HCT116 (cell line): ENCODE results near the gene SECTM1. TPM values are rescaled to one million over a fixed set of nuclear protein-coding genes. Genes with fewer than 3 reads are reported as not detected.

Experiments
- ATAC-seq: fragments of 200-7000 bp; cut with Tn5 transposase; 2 replicates; pipeline ENCODE4 v1.9.1; 2020; ENCODE audit warnings: mild to moderate bottlenecking, moderate library complexity
- BruUV-seq: library from RNA; stranded (reverse); fragments of 400-500 nt; replicated peaks from 2 replicates; lab custom pipeline; 2021; lab: Mats Ljungman, UMichigan
- CTCF ChIA-PET: fragments of 300-600 bp; sonication (Branson Sonifier 250); formaldehyde crosslinking; loops from one replicate; lab custom pipeline; 2021; ENCODE audit warnings: antibody characterized with exemption; lab: Charles Lee
- POLR2A ChIA-PET: fragments of 300-600, 350-600 bp; sonication (Branson Sonifier 250); formaldehyde crosslinking; loops from one replicate; lab custom pipeline; 2021; ENCODE audit warnings: antibody characterized with exemption; lab: Charles Lee
- RAD21 ChIA-PET, 2 experiments: fragments of 300-600 bp; sonication (Branson Sonifier 250); formaldehyde crosslinking; loops; one replicate each; lab custom pipeline; 2023; ENCODE audit warnings: low total read pairs in 2 of 2; ENCODE audit not compliant: uncharacterized antibody in 2 of 2, unreplicated experiment in 2 of 2, low non-redundant PET in 1 of 2; lab: Charles Lee
- DNase-seq: peaks from one replicate; pipeline ENCODE4 v3.0.0-alpha.2; 2010; ENCODE audit warnings: low read depth, low spot score
- H2AFZ ChIP-seq: fragments of 200-600 bp; shearing (Covaris generic), sonication (generic); 2 replicates; pipeline ENCODE4 v1.6.1; 2017; ENCODE audit warnings: low read depth, mixed run types, mixed read lengths, antibody characterized with exemption, low read length; ENCODE audit not compliant: poor library complexity, severe bottlenecking
- H3K27ac ChIP-seq: 2 replicates; pipeline ENCODE4 v1.5.1; 2012; ENCODE audit warnings: low read depth, low read length
- H3K27me3 ChIP-seq: fragments of 200-600 bp; sonication (generic); 2 replicates; pipeline ENCODE4 v1.6.1; 2016; ENCODE audit warnings: mixed run types, low read length, mixed read lengths; ENCODE audit not compliant: insufficient read depth
- H3K36me3 ChIP-seq, 2 experiments: fragments of 200-500 bp in 1 of 2; fragments of 200-600 bp in 1 of 2; sonication (Bioruptor generic) in 1 of 2; sonication (generic) in 1 of 2; 2 replicates each; pipeline versions ENCODE4 v1.5.1 to v1.6.1; 2014 to 2016; ENCODE audit warnings: low read length in 2 of 2, inconsistent platforms in 1 of 2, mixed read lengths in 1 of 2, mixed run types in 1 of 2; ENCODE audit not compliant: insufficient read depth in 2 of 2, control insufficient read depth in 1 of 2
- H3K4me1 ChIP-seq, 2 experiments: fragments of 200-600 bp in 1 of 2; sonication (generic) in 1 of 2; 2 replicates each; pipeline versions ENCODE4 v1.5.1 to v1.6.1; 2012 to 2017; ENCODE audit warnings: low read length in 2 of 2, inconsistent platforms in 1 of 2, mild to moderate bottlenecking in 1 of 2, mixed read lengths in 1 of 2, mixed run types in 1 of 2, moderate library complexity in 1 of 2; ENCODE audit not compliant: insufficient read depth in 2 of 2, control insufficient read depth in 1 of 2
- H3K4me2 ChIP-seq: fragments of 200-600 bp; sonication (generic); 2 replicates; pipeline ENCODE4 v1.6.1; 2017; ENCODE audit warnings: mixed run types, low read length, mixed read lengths
- H3K4me3 ChIP-seq, 2 experiments: fragments of 200-600 bp in 1 of 2; sonication (generic) in 1 of 2; replicated peaks in 1 of 2; 2 replicates each; pipeline ENCODE4 v1.5.1; 2011 to 2016; ENCODE audit warnings: low read length in 2 of 2, control low read depth in 1 of 2, low read depth in 1 of 2, mild to moderate bottlenecking in 1 of 2, mixed read lengths in 1 of 2, mixed run types in 1 of 2
- H3K79me2 ChIP-seq: fragments of 200-600 bp; sonication (generic); 2 replicates; pipeline ENCODE4 v1.6.1; 2017; ENCODE audit warnings: mild to moderate bottlenecking, mixed run types, low read length, moderate library complexity, mixed read lengths; ENCODE audit not compliant: insufficient read depth
- H3K9ac ChIP-seq: fragments of 200-600 bp; sonication (generic); 2 replicates; pipeline ENCODE4 v1.6.1; 2016; ENCODE audit warnings: low read length, mixed read lengths
- H3K9me2 ChIP-seq: fragments of 200-600 bp; sonication (generic), shearing (Covaris generic); 2 replicates; pipeline ENCODE4 v1.6.1; 2017; ENCODE audit warnings: mixed run types, mild to moderate bottlenecking, moderate library complexity; ENCODE audit not compliant: insufficient read depth
- H3K9me3 ChIP-seq, 2 experiments: fragments of 200-500 bp in 1 of 2; fragments of 200-600 bp in 1 of 2; sonication (Bioruptor generic) in 1 of 2; sonication (generic) in 1 of 2; 2 replicates each; pipeline ENCODE4 v1.6.1; 2014 to 2017; ENCODE audit warnings: low read length in 2 of 2, mixed read lengths in 2 of 2, inconsistent platforms in 1 of 2, low read depth in 1 of 2, mild to moderate bottlenecking in 1 of 2, mixed run types in 1 of 2, moderate library complexity in 1 of 2; ENCODE audit not compliant: control insufficient read depth in 1 of 2, insufficient read depth in 1 of 2
- H4K20me1 ChIP-seq: fragments of 200-600 bp; sonication (generic), shearing (Covaris generic); 2 replicates; pipeline ENCODE4 v1.6.1; 2017; ENCODE audit warnings: mixed run types, mild to moderate bottlenecking, moderate library complexity; ENCODE audit not compliant: insufficient read depth
- CBX3 ChIP-seq: IDR thresholded peaks from 2 replicates; pipeline ENCODE4 v1.6.1; 2012; ENCODE audit warnings: low read depth
- CEBPB ChIP-seq: IDR thresholded peaks from 2 replicates; pipeline ENCODE4 v1.6.1; 2012; ENCODE audit warnings: low read depth
- EGR1 ChIP-seq: IDR thresholded peaks from 2 replicates; pipeline ENCODE4 v1.6.1; 2012; ENCODE audit warnings: low read depth
- ELF1 ChIP-seq: IDR thresholded peaks from 2 replicates; pipeline ENCODE4 v1.6.1; 2012; ENCODE audit warnings: low read depth, borderline replicate concordance
- EZH2 ChIP-seq: fragments of 200-600 bp; sonication (generic); IDR thresholded peaks from 2 replicates; pipeline ENCODE4 v1.6.1; 2017; ENCODE audit warnings: antibody characterized with exemption, mixed run types
- EZH2phosphoT487 ChIP-seq: fragments of 200-600 bp; IDR thresholded peaks from 2 replicates; pipeline ENCODE4 v1.6.1; 2018; ENCODE audit warnings: antibody characterized with exemption, borderline replicate concordance
- JUND ChIP-seq: IDR thresholded peaks from 2 replicates; pipeline ENCODE4 v1.6.1; 2012
- POLR2A ChIP-seq: IDR thresholded peaks from 2 replicates; pipeline ENCODE4 v1.7.0; 2011; ENCODE audit warnings: borderline replicate concordance; ENCODE audit not compliant: insufficient read depth, insufficient read length; ENCODE audit errors: extremely low read depth
- POLR2AphosphoS5 ChIP-seq: IDR thresholded peaks from 2 replicates; pipeline ENCODE4 v1.6.1; 2011; ENCODE audit warnings: mild to moderate bottlenecking, low read depth, low read length, moderate library complexity
- RAD21 ChIP-seq: IDR thresholded peaks from 2 replicates; pipeline ENCODE4 v1.6.1; 2012; ENCODE audit warnings: low read depth, mild to moderate bottlenecking
- SIN3A ChIP-seq: IDR thresholded peaks from 2 replicates; pipeline ENCODE4 v1.6.1; 2012; ENCODE audit warnings: low read depth
- SRF ChIP-seq: IDR thresholded peaks from 2 replicates; pipeline ENCODE4 v1.6.1; 2012; ENCODE audit warnings: low read depth
- ZFX ChIP-seq: fragments of 450-650 bp; IDR thresholded peaks from 2 replicates; pipeline ENCODE4 v1.6.1; 2017
- ZNF274 ChIP-seq: fragments of 200-500 bp; sonication (Bioruptor generic); IDR thresholded peaks from 2 replicates; pipeline ENCODE4 v1.6.1; 2014; ENCODE audit warnings: mild to moderate bottlenecking, low read depth, low read length, inconsistent platforms
- intact Hi-C: fragments of 100-400 bp; cut with micrococcal nuclease; formaldehyde crosslinking; loops from 2 replicates; pipeline ENCODE4 v1.10.0; 2022
- total RNA-seq: library from RNA; stranded (reverse); gene quantifications from one replicate; pipeline ENCODE4 v1.2.1, GENCODE V29; 2021; ENCODE audit not compliant: unreplicated experiment
- TF ChIP-seq, protein P1 (sequence below): IDR thresholded peaks from 2 replicates; pipeline ENCODE4 v1.6.1; 2012
- TF ChIP-seq, protein P2 (sequence below): IDR thresholded peaks from 2 replicates; pipeline ENCODE4 v1.6.1; 2011; ENCODE audit warnings: mild to moderate bottlenecking, low read length, moderate library complexity; ENCODE audit not compliant: insufficient replicate concordance; ENCODE audit errors: extremely low read depth
- TF ChIP-seq, protein P3 (sequence below): IDR thresholded peaks from 2 replicates; pipeline ENCODE4 v1.6.1; 2012
- TF ChIP-seq, protein P4 (sequence below), 3 experiments: fragments of 200-600 bp in 1 of 3; sonication (generic) in 1 of 3; IDR thresholded peaks in 2 of 3; conservative IDR thresholded peaks in 1 of 3; 2 replicates each; pipeline ENCODE4 v1.5.1; 2012 to 2017; ENCODE audit warnings: low read depth in 2 of 3, low read length in 2 of 3, antibody characterized with exemption in 1 of 3, borderline replicate concordance in 1 of 3, control low read depth in 1 of 3, mild to moderate bottlenecking in 1 of 3, mixed read lengths in 1 of 3, mixed run types in 1 of 3, moderate library complexity in 1 of 3; ENCODE audit not compliant: insufficient read depth in 1 of 3

The SECTM1 gene
- total RNA-seq, 1 experiment from 2014 or later = 6.8 TPM

DNA sequence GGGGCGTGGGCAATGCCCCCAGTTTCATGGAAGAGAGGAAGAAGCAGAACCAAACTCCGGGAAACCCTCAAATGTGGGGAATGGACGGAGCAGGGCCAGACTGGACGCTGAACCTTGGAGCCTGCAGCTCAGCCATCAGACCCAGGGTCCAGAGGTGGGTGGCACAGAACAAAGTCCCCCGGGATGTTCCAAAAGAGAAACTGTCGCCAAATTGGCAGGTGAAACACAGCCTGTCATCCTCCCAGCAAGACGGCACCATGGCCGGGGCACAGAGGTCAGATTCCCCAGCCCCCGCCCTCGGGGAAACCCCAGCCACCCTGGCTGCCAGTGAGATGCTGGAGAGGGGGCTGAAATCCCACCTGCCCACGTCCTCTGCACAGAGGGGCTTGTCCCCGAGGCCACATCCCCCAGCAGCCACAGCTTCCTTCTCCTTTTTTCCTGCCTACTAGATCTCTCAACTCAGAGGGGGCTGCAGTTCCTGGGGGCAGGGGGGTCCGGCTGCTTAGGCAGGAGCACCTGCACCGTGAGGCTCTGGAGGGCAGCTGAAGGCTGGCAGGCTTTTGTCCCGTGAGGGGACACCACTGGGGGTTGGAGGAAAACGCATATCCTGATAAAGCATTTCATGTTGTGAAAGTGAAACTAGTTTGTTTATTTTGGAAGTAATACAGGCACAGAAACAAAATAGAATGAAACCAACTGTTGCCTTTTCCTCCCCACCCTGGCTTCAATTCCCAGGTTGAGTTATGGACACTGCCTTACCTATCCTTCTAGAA lies 1.2 kb upstream of the SECTM1 start:
- intact Hi-C loops = loop anchor here (5.0 kb wide), 1 partner anchor 303 kb away; the partner anchor contains the start of gene RAC3
- Histone ChIP-seq H3K27ac (peak overlapping the region; percentile 47; the same call in 1 of the 2 replicates), H3K4me1 (peaks cover 74 to 99% of the 10 kb centered on the region in 2 experiments), H3K4me3 (peak overlapping the region; percentile 15 to 72; a peak in 3 of 4 replicates), H4K20me1 (no peaks in the 10 kb centered on the region), H2AFZ (no peak overlapping the region), H3K9me3 (no peaks in the 10 kb centered on the region), H3K9ac (peak overlapping the region; percentile 85), H3K4me2 (peak overlapping the region; percentile 97), H3K27me3 (no peaks in the 10 kb centered on the region), H3K9me2 (no peaks in the 10 kb centered on the region), H3K79me2 (peaks cover 3% of the 10 kb centered on the region; the same call in 1 of the 2 replicates), H3K36me3 (no peaks in the 10 kb centered on the region)
- ATAC-seq (no peak), DNase-seq (no peak)
- BruUV-seq = TSS peak; percentile 17
- ChIA-PET RAD21 (no interaction called here), POLR2A (no interaction called here), CTCF (no interaction called here)
- no peak for TF ChIP-seq JUND
- no peak for TF ChIP-seq ZNF274
- TF ChIP-seq POLR2A = no peak
- TF ChIP-seq, protein P1, sequence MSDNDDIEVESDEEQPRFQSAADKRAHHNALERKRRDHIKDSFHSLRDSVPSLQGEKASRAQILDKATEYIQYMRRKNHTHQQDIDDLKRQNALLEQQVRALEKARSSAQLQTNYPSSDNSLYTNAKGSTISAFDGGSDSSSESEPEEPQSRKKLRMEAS = no peak
- no peak for TF ChIP-seq POLR2AphosphoS5
- no peak for TF ChIP-seq EGR1
- TF ChIP-seq, protein P2, sequence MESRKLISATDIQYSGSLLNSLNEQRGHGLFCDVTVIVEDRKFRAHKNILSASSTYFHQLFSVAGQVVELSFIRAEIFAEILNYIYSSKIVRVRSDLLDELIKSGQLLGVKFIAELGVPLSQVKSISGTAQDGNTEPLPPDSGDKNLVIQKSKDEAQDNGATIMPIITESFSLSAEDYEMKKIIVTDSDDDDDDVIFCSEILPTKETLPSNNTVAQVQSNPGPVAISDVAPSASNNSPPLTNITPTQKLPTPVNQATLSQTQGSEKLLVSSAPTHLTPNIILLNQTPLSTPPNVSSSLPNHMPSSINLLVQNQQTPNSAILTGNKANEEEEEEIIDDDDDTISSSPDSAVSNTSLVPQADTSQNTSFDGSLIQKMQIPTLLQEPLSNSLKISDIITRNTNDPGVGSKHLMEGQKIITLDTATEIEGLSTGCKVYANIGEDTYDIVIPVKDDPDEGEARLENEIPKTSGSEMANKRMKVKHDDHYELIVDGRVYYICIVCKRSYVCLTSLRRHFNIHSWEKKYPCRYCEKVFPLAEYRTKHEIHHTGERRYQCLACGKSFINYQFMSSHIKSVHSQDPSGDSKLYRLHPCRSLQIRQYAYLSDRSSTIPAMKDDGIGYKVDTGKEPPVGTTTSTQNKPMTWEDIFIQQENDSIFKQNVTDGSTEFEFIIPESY = no peak
- no peak for TF ChIP-seq SIN3A
- TF ChIP-seq EZH2phosphoT487 = no peak
- no peak for TF ChIP-seq CBX3
- no peak for TF ChIP-seq SRF
- no peak for TF ChIP-seq EZH2
- TF ChIP-seq CEBPB = no peak
- TF ChIP-seq, protein P3, sequence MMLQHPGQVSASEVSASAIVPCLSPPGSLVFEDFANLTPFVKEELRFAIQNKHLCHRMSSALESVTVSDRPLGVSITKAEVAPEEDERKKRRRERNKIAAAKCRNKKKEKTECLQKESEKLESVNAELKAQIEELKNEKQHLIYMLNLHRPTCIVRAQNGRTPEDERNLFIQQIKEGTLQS = no peak
- TF ChIP-seq RAD21 = no peak
- no peak for TF ChIP-seq ELF1
- TF ChIP-seq, protein P4, sequence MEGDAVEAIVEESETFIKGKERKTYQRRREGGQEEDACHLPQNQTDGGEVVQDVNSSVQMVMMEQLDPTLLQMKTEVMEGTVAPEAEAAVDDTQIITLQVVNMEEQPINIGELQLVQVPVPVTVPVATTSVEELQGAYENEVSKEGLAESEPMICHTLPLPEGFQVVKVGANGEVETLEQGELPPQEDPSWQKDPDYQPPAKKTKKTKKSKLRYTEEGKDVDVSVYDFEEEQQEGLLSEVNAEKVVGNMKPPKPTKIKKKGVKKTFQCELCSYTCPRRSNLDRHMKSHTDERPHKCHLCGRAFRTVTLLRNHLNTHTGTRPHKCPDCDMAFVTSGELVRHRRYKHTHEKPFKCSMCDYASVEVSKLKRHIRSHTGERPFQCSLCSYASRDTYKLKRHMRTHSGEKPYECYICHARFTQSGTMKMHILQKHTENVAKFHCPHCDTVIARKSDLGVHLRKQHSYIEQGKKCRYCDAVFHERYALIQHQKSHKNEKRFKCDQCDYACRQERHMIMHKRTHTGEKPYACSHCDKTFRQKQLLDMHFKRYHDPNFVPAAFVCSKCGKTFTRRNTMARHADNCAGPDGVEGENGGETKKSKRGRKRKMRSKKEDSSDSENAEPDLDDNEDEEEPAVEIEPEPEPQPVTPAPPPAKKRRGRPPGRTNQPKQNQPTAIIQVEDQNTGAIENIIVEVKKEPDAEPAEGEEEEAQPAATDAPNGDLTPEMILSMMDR (IDR thresholded peaks at IDR 0.05 in 2 of 3, conservative IDR thresholded peaks at IDR 0.05 in 1 of 3; ENCODE audit: borderline replicate concordance in 1 of 3, insufficient read depth in 1 of 3, low read depth in 2 of 3, low read length in 2 of 3) = no peak
- no peak for TF ChIP-seq ZFX
